ENCODE results near the gene HEATR3.

Gene HEATR3

GRCh38 chr16:50058091-50058771 is 7.5 kb upstream of the HEATR3 start:
- no peak for TF ChIP-seq CTCF (IDR thresholded peaks at IDR 0.05)
- Histone ChIP-seq H3K4me1 (no peaks in the 10 kb centered on the region), H3K27me3 (no peaks in the 10 kb centered on the region), H3K9me3 (peaks cover 0 to 8% (median 0%) of the 10 kb centered on the region in 3 donors), H3K27ac (no peak overlapping the region), H3K36me3 (no peaks in the 10 kb centered on the region), H3K4me3 (no peak overlapping the region)
- no peak for DNase-seq
- intact Hi-C loops (cut with DNase I; ENCODE audit: low total_unique reads), result no loop called here

GRCh38 chr16:50059111-50059510 is 6.7 kb upstream of the HEATR3 start:
- no peak for DNase-seq
- intact Hi-C loops (cut with DNase I; ENCODE audit: low total_unique reads), result no loop called here
- H3K4me1 ChIP-seq, result no peaks in the 10 kb centered on the region
- peaks cover 0 to 8% (median 0%) of the 10 kb centered on the region in 3 donors for H3K9me3 ChIP-seq
- no peak overlapping the region for H3K4me3 ChIP-seq
- TF ChIP-seq CTCF (IDR thresholded peaks at IDR 0.05), result no peak
- no peaks in the 10 kb centered on the region for H3K36me3 ChIP-seq
- H3K27me3 ChIP-seq, result no peaks in the 10 kb centered on the region
- H3K27ac ChIP-seq, result no peak overlapping the region

GRCh38 chr16:50059669-50060068 is 6.1 kb upstream of the HEATR3 start:
- no peaks in the 10 kb centered on the region for H3K36me3 ChIP-seq
- H3K9me3 ChIP-seq, result peaks cover 0 to 8% (median 0%) of the 10 kb centered on the region in 3 donors
- no peak overlapping the region for H3K27ac ChIP-seq
- no peak for DNase-seq
- no peak for TF ChIP-seq CTCF (IDR thresholded peaks at IDR 0.05)
- no peak overlapping the region for H3K4me3 ChIP-seq
- no peaks in the 10 kb centered on the region for H3K4me1 ChIP-seq
- intact Hi-C loops (cut with DNase I; ENCODE audit: low total_unique reads), result no loop called here
- no peaks in the 10 kb centered on the region for H3K27me3 ChIP-seq

GRCh38 chr16:50061326-50061725 is 4.4 kb upstream of the HEATR3 start:
- Histone ChIP-seq H3K36me3 (no peaks in the 10 kb centered on the region), H3K4me3 (no peak overlapping the region), H3K9me3 (peaks cover 0 to 3% (median 0%) of the 10 kb centered on the region in 3 donors), H3K27ac (no peak overlapping the region), H3K4me1 (peaks cover 0 to under 1% (median 0%) of the 10 kb centered on the region in 4 donors), H3K27me3 (no peaks in the 10 kb centered on the region)
- no peak for DNase-seq
- intact Hi-C loops (cut with DNase I; ENCODE audit: low total_unique reads), result no loop called here
- TF ChIP-seq CTCF (IDR thresholded peaks at IDR 0.05), result no peak

GRCh38 chr16:50065241-50065623 is 538 bp upstream of the HEATR3 start:
- intact Hi-C loops (cut with DNase I; ENCODE audit: low total_unique reads), result no loop called here

More at GRCh38 chr16:50065241-50065623, 538 bp upstream of the HEATR3 start:
- peak overlapping the region; percentile 84 to 94 for H3K4me3 ChIP-seq
- no peak for DNase-seq
- H3K9me3 ChIP-seq, result no peaks in the 10 kb centered on the region
- no peak for TF ChIP-seq CTCF (IDR thresholded peaks at IDR 0.05)
- H3K27ac ChIP-seq, result peak overlapping the region; percentile 78 to 86
- H3K27me3 ChIP-seq, result no peaks in the 10 kb centered on the region
- peaks cover 0 to 24% (median 12%) of the 10 kb centered on the region in 4 donors for H3K4me1 ChIP-seq
- H3K36me3 ChIP-seq, result peaks cover 0 to 10% (median 0%) of the 10 kb centered on the region in 3 donors
